Stimulated activated CD4-positive, alpha-beta T cell treated with anti-CD3 and anti-CD28 coated beads, TNF-alpha, amount 100 ng/mL, for 1 hour (primary cell): ENCODE measurements around the gene TNFRSF6B.

ENCODE experiments used
- DNase-seq, 3 donors: peaks; one replicate each; pipeline ENCODE4 v3.0.0-alpha.2; 2020; ENCODE audit warnings: low read depth in 3 of 3, low spot score in 1 of 3

The TNFRSF6B gene

GRCh38 chr20:63695424-63696305, 787 bp upstream of the TNFRSF6B start:
- DNase-seq: no peak

- no peak for DNase-seq
These were observed 185 bp upstream of the TNFRSF6B start for GRCh38 chr20:63696306-63696627.

GRCh38 chr20:63697357-63697867, 960 bp downstream of the TNFRSF6B start:
- DNase-seq: no peak

DNA sequence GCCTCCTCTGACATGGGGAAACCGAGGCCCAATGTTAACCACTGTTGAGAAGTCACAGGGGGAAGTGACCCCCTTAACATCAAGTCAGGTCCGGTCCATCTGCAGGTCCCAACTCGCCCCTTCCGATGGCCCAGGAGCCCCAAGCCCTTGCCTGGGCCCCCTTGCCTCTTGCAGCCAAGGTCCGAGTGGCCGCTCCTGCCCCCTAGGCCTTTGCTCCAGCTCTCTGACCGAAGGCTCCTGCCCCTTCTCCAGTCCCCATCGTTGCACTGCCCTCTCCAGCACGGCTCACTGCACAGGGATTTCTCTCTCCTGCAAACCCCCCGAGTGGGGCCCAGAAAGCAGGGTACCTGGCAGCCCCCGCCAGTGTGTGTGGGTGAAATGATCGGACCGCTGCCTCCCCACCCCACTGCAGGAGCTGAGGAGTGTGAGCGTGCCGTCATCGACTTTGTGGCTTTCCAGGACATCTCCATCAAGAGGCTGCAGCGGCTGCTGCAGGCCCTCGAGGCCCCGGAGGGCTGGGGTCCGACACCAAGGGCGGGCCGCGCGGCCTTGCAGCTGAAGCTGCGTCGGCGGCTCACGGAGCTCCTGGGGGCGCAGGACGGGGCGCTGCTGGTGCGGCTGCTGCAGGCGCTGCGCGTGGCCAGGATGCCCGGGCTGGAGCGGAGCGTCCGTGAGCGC, 1.6 kb downstream of the TNFRSF6B start:
- no peak for DNase-seq

- DNase-seq: peak in 1 of 3 donors; percentile 45
These were observed 2.5 kb downstream of the TNFRSF6B start for GRCh38 chr20:63698739-63699465.

DNA sequence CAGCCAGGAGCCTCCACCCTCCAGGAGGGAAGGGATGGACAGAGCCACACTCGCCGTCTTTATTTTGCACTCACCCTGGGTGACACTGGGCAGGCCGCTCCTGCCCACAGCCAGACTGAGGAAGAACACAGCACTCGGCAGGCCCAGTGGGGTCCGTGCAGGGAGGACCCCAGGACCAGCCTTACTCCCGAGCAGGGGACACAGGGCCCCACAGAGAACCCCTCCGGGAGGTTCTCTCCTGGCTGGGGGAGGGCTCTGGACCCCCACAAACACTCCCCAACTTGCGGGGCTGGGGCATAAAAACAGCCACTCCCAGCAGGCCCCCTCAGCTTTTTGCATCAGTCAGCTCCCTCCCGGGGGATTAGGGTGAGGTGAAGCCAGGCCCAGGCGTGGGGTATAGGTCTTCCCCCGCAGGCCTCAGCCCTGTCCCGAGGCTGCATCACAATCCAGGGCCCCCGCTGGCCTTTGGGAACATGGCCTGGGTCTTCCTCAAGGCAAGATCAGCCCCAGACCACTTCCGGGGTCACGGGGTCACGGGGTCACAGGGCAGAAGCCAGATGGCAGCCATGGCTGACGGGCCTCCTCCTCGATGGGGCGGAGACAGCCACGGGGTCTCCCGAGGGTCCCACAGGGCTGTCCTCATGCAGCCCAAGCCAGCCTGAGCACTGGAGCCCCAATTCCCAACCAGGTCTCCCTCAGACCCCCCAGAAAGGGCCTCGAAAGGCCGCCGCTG, 3.2 kb downstream of the TNFRSF6B start:
- no peak for DNase-seq

DNA sequence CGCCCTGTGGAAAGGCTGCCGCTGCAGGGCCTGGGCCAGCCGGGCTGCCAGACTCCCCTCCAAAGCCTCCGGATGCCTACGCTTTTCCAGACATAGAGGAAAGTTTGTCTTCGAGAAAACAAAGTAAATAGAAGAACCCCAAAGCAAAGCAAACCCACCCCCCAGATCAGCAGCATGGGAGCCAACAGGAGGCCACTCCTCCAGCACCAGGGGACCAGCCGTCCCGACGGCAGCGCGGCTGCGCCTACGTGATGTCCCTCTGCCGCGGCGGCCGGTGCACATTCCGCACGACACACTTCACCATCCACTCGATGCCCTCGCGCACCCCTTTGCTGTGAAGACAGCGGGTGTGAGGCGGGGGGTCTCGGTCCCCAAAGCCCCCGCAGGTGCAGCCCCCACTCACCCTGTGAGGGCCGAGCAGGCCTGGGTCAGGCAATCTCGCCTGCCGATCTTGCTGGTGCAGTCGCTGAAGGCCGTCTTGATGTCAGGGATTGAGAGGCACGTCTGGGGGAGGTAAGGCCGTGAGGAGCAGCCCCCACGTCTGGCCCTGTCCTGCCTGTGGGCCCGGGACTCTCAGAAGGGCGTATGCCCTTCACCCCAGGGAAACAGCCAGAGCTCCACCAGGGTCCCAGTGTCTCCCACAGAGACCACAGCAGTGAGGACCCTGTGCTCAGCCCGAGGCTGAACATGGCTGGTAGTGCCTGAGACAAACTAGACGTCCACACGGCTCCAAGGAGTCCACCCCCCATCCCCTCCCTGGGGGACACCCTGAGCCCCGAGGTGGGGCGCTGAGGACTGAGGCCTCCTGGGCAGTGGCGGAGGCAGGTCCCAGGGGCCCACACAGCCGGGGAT, 4.0 kb downstream of the TNFRSF6B start:
- DNase-seq: no peak

- no peak for DNase-seq
These were observed 4.5 kb downstream of the TNFRSF6B start for GRCh38 chr20:63701051-63701328.

GRCh38 chr20:63701329-63702035, 5.0 kb downstream of the TNFRSF6B start:
- no peak for DNase-seq

GRCh38 chr20:63702036-63702665, 5.7 kb downstream of the TNFRSF6B start:
- DNase-seq: no peak

DNA sequence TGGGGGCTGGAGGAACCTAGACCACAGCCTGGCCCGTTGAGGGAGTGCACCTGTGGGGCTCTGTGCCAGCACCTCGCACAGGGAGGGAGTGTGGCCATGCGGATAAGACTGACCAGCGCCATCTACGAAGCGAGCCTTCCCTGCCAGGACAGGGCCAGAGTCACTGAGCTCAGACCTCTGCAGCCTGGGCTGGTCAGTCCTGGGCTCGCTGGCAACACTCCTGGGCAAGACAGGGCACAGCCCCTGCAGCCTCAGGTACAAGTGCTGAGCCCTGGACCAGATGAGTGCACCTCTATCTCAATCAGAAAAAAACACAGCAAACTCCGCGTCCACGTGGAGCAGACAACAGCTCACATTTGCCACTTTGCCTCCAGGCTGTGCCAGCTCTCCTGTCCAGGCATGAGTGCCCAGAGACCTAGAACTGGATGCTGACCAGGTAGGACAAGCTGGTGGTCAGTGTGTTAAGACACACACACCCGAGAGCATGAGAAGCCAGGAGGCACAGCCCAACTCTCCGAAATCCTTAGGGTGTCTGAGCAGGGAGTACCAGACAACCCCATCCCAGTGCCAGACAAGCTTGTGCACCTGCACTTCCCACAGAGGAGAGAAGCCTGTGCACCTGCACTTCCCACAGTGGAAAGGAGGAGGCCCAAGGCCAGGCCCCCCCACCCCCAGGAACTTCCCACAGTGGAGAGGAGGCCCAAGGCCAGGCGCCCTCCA, 6.5 kb downstream of the TNFRSF6B start:
- DNase-seq: no peak

DNA sequence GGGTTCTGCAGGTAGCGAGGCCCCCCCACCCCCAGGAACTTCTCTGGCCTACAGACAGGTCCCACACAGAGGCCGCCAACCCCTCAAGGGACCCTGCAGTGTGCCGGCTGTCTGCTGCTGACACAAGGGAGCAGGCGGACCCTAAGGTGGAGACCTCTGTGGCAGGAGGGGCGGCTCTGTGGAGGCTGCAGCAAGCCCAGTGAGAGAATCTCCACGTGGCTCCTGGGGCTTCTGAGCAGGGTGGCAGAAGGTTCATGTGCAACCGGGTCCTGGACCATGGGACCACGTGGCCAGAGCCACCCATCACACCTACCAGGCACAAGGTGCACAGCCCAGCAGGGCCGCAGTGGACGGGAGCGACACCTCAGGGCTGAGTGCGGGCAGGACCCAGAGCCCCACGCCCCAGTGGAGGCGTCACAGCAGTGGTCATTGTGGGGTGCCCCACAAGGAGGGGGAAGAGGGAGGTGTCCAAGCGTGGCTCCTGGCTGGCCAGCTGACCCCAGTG, 7.1 kb downstream of the TNFRSF6B start:
- DNase-seq: no peak

- no peak for DNase-seq
These were observed 7.7 kb downstream of the TNFRSF6B start for GRCh38 chr20:63703976-63704748.

GRCh38 chr20:63704749-63705117, 8.3 kb downstream of the TNFRSF6B start:
- DNase-seq: no peak

- no peak for DNase-seq
These were observed 9.0 kb downstream of the TNFRSF6B start for GRCh38 chr20:63705232-63706026.

DNA sequence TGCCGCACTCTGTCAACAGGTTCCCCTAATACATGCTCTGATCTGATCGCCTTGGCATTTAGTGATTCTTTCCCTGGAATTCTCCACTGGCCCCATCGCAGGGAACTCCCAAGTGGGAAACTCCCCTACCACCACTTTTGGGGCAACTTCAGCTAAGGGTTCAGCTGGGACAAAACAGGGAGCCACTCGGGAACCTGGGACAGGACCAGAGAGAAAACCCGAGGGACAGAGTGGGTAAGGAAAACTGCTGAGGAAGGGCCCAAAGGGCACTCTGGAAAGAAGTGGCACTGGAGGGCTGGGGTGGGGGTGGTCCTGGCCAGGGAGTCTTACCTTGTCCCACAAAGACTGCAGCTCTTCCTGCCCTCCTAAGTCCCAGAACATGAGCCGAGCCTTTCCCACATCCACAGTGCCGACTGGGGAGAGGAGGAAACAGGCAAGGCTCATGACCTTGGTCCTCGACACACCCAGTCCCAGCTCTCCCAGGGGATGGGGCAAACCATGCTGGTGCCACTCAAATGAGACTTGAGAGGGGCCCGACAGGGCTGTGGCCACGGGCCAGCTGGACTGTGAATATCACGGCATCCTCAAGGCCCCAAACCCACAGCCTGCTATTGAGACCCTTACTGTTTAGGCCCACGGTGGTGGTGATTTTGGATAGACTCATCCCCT, 9.7 kb downstream of the TNFRSF6B start:
- DNase-seq: no peak
